H1 (cell line): ENCODE data around the gene MIER2. TPM values are rescaled to one million over a fixed set of nuclear protein-coding genes. Genes with fewer than 3 reads are reported as not detected.
A peak's percentile ranks its signal among the peaks of the same experiment; 100 is the strongest.

Experiments used
- CTCF ChIA-PET: fragments of 300-600 bp; sonication (Branson Sonifier 250); formaldehyde crosslinking; loops from one replicate; lab custom pipeline; 2021; ENCODE audit not compliant: partially characterized antibody; lab: Charles Lee
- POLR2A ChIA-PET: fragments of 300-600 bp; sonication (Branson Sonifier 250); formaldehyde crosslinking; loops from one replicate; lab custom pipeline; 2021; ENCODE audit warnings: inconsistent platforms; ENCODE audit not compliant: partially characterized antibody; lab: Charles Lee
- DNase-seq, 2 experiments: peaks; one replicate each; pipeline versions ENCODE4 v3.0.0 to v3.0.0-alpha.2; 2010 to 2022; ENCODE audit warnings: low spot score in 2 of 2, low read depth in 1 of 2, mixed read lengths in 1 of 2
- FAIRE-seq: peaks from 2 replicates; lab custom pipeline; 2011; peaks lifted over from hg19 to GRCh38; lab: Jason Lieb, UNC
- H2AFZ ChIP-seq: 2 replicates; pipeline ENCODE4 v1.8.1; 2012; ENCODE audit warnings: low read length, inconsistent platforms
- H2AK5ac ChIP-seq: 2 replicates; pipeline ENCODE4 v1.6.1; 2013; ENCODE audit warnings: low read depth, low read length
- H2BK120ac ChIP-seq: replicated peaks from 2 replicates; pipeline ENCODE3; 2013; ENCODE audit warnings: low read depth, low read length, inconsistent platforms
- H2BK12ac ChIP-seq: 2 replicates; pipeline ENCODE4 v1.6.1; 2013; ENCODE audit warnings: low read depth, low read length
- H2BK15ac ChIP-seq: 2 replicates; pipeline ENCODE4 v1.6.1; 2013; ENCODE audit warnings: low read length
- H2BK20ac ChIP-seq: 2 replicates; pipeline ENCODE4 v1.6.1; 2013; ENCODE audit warnings: low read length
- H2BK5ac ChIP-seq: 2 replicates; pipeline ENCODE4 v1.6.1; 2013; ENCODE audit warnings: low read depth, low read length
- H3K14ac ChIP-seq: 2 replicates; pipeline ENCODE4 v1.6.1; 2013; ENCODE audit warnings: inconsistent platforms; ENCODE audit not compliant: insufficient read length
- H3K18ac ChIP-seq: 2 replicates; pipeline ENCODE4 v1.6.1; 2013; ENCODE audit warnings: low read length; ENCODE audit errors: extremely low read depth
- H3K23ac ChIP-seq: 2 replicates; pipeline ENCODE4 v1.6.1; 2013; ENCODE audit warnings: inconsistent platforms; ENCODE audit not compliant: insufficient read length
- H3K23me2 ChIP-seq: 2 replicates; pipeline ENCODE4 v1.6.1; 2013; ENCODE audit warnings: low read depth, low read length
- H3K27ac ChIP-seq: 2 replicates; pipeline ENCODE4 v1.6.1; 2011; ENCODE audit warnings: low read depth, low read length, inconsistent platforms
- H3K27me3 ChIP-seq, 4 experiments: replicated peaks in 1 of 4; 1 replicate in 1 of 4; 2 replicates in 3 of 4; pipeline versions ENCODE4 v1.6.1 to v1.8.1; 2011 to 2013; ENCODE audit warnings: low read length in 3 of 4, mild to moderate bottlenecking in 3 of 4, inconsistent platforms in 2 of 4, mixed read lengths in 2 of 4, moderate library complexity in 1 of 4; ENCODE audit not compliant: control insufficient read depth in 3 of 4, insufficient read depth in 3 of 4; ENCODE audit errors: extremely low read depth in 1 of 4
- H3K36me3 ChIP-seq, 4 experiments: 2 replicates each; pipeline versions ENCODE4 v1.6.1 to v1.8.1; 2011 to 2013; ENCODE audit warnings: mild to moderate bottlenecking in 4 of 4, low read length in 3 of 4, moderate library complexity in 2 of 4, control low read depth in 1 of 4, inconsistent platforms in 1 of 4; ENCODE audit not compliant: insufficient read depth in 4 of 4, control insufficient read depth in 2 of 4
- H3K4ac ChIP-seq: replicated peaks from 2 replicates; pipeline ENCODE3; 2013; ENCODE audit warnings: low read length, low read depth, mixed read lengths, inconsistent platforms; ENCODE audit not compliant: insufficient read length
- H3K4me1 ChIP-seq, 4 experiments: replicated peaks in 1 of 4; 1 replicate in 1 of 4; 2 replicates in 3 of 4; pipeline versions ENCODE4 v1.6.1 to v1.8.1; 2011 to 2013; ENCODE audit warnings: low read length in 3 of 4, inconsistent platforms in 2 of 4, mixed read lengths in 1 of 4; ENCODE audit not compliant: insufficient read depth in 4 of 4, control insufficient read depth in 3 of 4
- H3K4me2 ChIP-seq, 2 experiments: 2 replicates each; pipeline versions ENCODE4 v1.6.1 to v1.8.1; 2011 to 2013; ENCODE audit warnings: low read depth in 2 of 2, low read length in 2 of 2, control low read depth in 1 of 2, inconsistent platforms in 1 of 2, mild to moderate bottlenecking in 1 of 2; ENCODE audit not compliant: insufficient read depth in 1 of 2
- H3K4me3 ChIP-seq, 4 experiments: fragments of 200-600, 300-600 bp in 1 of 4; sonication (generic), shearing (Covaris generic), sonication (Bioruptor Twin) in 1 of 4; 2 replicates each; pipeline versions ENCODE4 v1.5.1 to v1.8.1; 2011 to 2016; ENCODE audit warnings: low read length in 4 of 4, low read depth in 3 of 4, control low read depth in 2 of 4, inconsistent platforms in 2 of 4, mild to moderate bottlenecking in 2 of 4, mixed read lengths in 1 of 4, moderate library complexity in 1 of 4; ENCODE audit not compliant: insufficient read depth in 2 of 4; ENCODE audit errors: extremely low read depth in 1 of 4
- H3K56ac ChIP-seq: replicated peaks from 2 replicates; pipeline ENCODE3; 2013; ENCODE audit warnings: low read depth, mild to moderate bottlenecking, mixed read lengths, low read length, inconsistent platforms; ENCODE audit not compliant: insufficient read length
- H3K79me1 ChIP-seq: 2 replicates; pipeline ENCODE4 v1.6.1; 2013; ENCODE audit warnings: low read depth, low read length, control low read depth
- H3K79me2 ChIP-seq, 2 experiments: 2 replicates each; pipeline versions ENCODE4 v1.6.1 to v1.8.1; 2012 to 2013; ENCODE audit warnings: low read length in 2 of 2, mild to moderate bottlenecking in 2 of 2, inconsistent platforms in 1 of 2; ENCODE audit not compliant: insufficient read depth in 2 of 2, control insufficient read depth in 1 of 2
- H3K9ac ChIP-seq, 4 experiments: replicated peaks in 1 of 4; 1 replicate in 1 of 4; 2 replicates in 3 of 4; pipeline versions ENCODE4 v1.6.1 to v1.8.1; 2011 to 2013; ENCODE audit warnings: low read depth in 3 of 4, low read length in 3 of 4, control low read depth in 2 of 4, mild to moderate bottlenecking in 2 of 4, moderate library complexity in 2 of 4, inconsistent platforms in 1 of 4; ENCODE audit errors: extremely low read depth in 1 of 4
- H3K9me3 ChIP-seq, 2 experiments: 2 replicates each; pipeline versions ENCODE4 v1.6.1 to v1.8.1; 2012 to 2013; ENCODE audit warnings: mild to moderate bottlenecking in 2 of 2, moderate library complexity in 2 of 2, control low read depth in 1 of 2, inconsistent platforms in 1 of 2, low read depth in 1 of 2, low read length in 1 of 2, mixed read lengths in 1 of 2; ENCODE audit not compliant: insufficient read depth in 2 of 2
- H4K20me1 ChIP-seq, 2 experiments: replicated peaks in 1 of 2; 2 replicates each; pipeline versions ENCODE3 to v1.8.1; 2011 to 2013; ENCODE audit warnings: inconsistent platforms in 2 of 2, low read length in 2 of 2, mild to moderate bottlenecking in 1 of 2; ENCODE audit not compliant: insufficient read depth in 2 of 2, control insufficient read depth in 1 of 2
- H4K5ac ChIP-seq: 2 replicates; pipeline ENCODE4 v1.6.1; 2013; ENCODE audit warnings: low read length, low read depth, mixed read lengths, inconsistent platforms; ENCODE audit not compliant: insufficient read length
- H4K8ac ChIP-seq: 2 replicates; pipeline ENCODE4 v1.8.0; 2013; ENCODE audit warnings: mild to moderate bottlenecking, moderate library complexity, low read length, inconsistent platforms; ENCODE audit not compliant: insufficient read depth; ENCODE audit errors: extremely low read depth
- H4K91ac ChIP-seq: replicated peaks from 2 replicates; pipeline ENCODE3; 2013; ENCODE audit warnings: low read length, mixed read lengths, inconsistent platforms; ENCODE audit not compliant: insufficient read length
- BACH1 ChIP-seq: IDR thresholded peaks from 2 replicates; pipeline ENCODE4 v1.6.1; 2012; ENCODE audit warnings: low read length, improper control_type of control experiment
- CTCF ChIP-seq, 3 experiments: IDR thresholded peaks; 1 replicate in 2 of 3; 2 replicates in 1 of 3; pipeline versions ENCODE4 v1.5.1 to v1.6.1; 2011; ENCODE audit warnings: low read length in 3 of 3, mild to moderate bottlenecking in 3 of 3, inconsistent platforms in 2 of 3, low read depth in 1 of 3, moderate library complexity in 1 of 3; ENCODE audit not compliant: insufficient read depth in 1 of 3; ENCODE audit errors: control extremely low read depth in 1 of 3
- EP300 ChIP-seq, 2 experiments: IDR thresholded peaks; 1 replicate in 1 of 2; 2 replicates in 1 of 2; pipeline ENCODE4 v1.6.1; 2011 to 2012; ENCODE audit warnings: low read depth in 2 of 2, low read length in 2 of 2, mild to moderate bottlenecking in 2 of 2, borderline replicate concordance in 1 of 2, inconsistent platforms in 1 of 2, moderate library complexity in 1 of 2
- HDAC2 ChIP-seq, 2 experiments: fragments of 300-600 bp in 1 of 2; sonication (generic) in 1 of 2; IDR thresholded peaks; 2 replicates each; pipeline ENCODE4 v1.6.1; 2011 to 2012; ENCODE audit warnings: low read depth in 2 of 2, low read length in 2 of 2, mild to moderate bottlenecking in 2 of 2, moderate library complexity in 2 of 2, borderline replicate concordance in 1 of 2, inconsistent platforms in 1 of 2
- HDAC6 ChIP-seq: IDR thresholded peaks from one replicate; pipeline ENCODE4 v1.7.1; 2012; ENCODE audit warnings: low read depth, mild to moderate bottlenecking, inconsistent platforms, low read length, moderate library complexity
- JUND ChIP-seq: IDR thresholded peaks from 2 replicates; pipeline ENCODE4 v1.6.1; 2011; ENCODE audit warnings: mild to moderate bottlenecking, improper control_type of control experiment, low read length
- NRF1 ChIP-seq: IDR thresholded peaks from 2 replicates; pipeline ENCODE4 v1.6.1; 2011; ENCODE audit warnings: mild to moderate bottlenecking, low read depth, low read length, improper control_type of control experiment
- POLR2A ChIP-seq, 2 experiments: IDR thresholded peaks; 1 replicate in 1 of 2; 2 replicates in 1 of 2; pipeline ENCODE4 v1.6.1; 2011; ENCODE audit warnings: low read depth in 2 of 2, low read length in 2 of 2, mild to moderate bottlenecking in 2 of 2; ENCODE audit errors: control extremely low read depth in 1 of 2
- WGBS, 2 experiments: shearing (Covaris generic) in 1 of 2; methylation state at CpG; one replicate each; pipeline versions ENCODE4 v1.1.6 to v1.1.7; 2013 to 2015; ENCODE audit warnings: low lambda C conversion rate in 2 of 2, mixed read lengths in 2 of 2, inconsistent platforms in 1 of 2, low coverage in 1 of 2, missing lambda C conversion rate in 1 of 2; ENCODE audit not compliant: insufficient replicate concordance in 2 of 2, insufficient coverage in 1 of 2, insufficient read length in 1 of 2; ENCODE audit errors: extremely low coverage in 1 of 2, missing lambda C conversion rate in 1 of 2; 5-methylcytosine and 5-hydroxymethylcytosine counted together
- polyA plus RNA-seq, 7 experiments: library from polyadenylated mRNA; depleted of rRNA in 3 of 7; stranded (reverse) in 5 of 7; unstranded in 2 of 7; fragments of >200 nt in 5 of 7; fragments of 200-250 nt in 2 of 7; gene quantifications; 1 replicate in 5 of 7; 2 replicates in 1 of 7; 4 replicates in 1 of 7; pipeline versions ENCODE4 v1.2.1 to v1.2.3, GENCODE V29; 2011 to 2013; ENCODE audit warnings: missing spikeins in 2 of 7, mixed read lengths in 2 of 7
- total RNA-seq: library from RNA; stranded (reverse); fragmentation: NEBNext Ultra II Directional; extraction: Animal tissue kit (Norgen Biotek cat#: 25700); gene quantifications from 2 replicates; pipeline ENCODE4 v1.2.1, GENCODE V29; 2021

Gene MIER2
- total and polyA plus RNA-seq, 2 of the 8 experiments (the other 6 are each of a cell fraction or from before 2014, with no cell fraction given), result 30.3 to 48.3 TPM

GRCh38 chr19:373391-374182 is 29.0 kb upstream of the MIER2 start:
- WGBS, 2 experiments, result 87% methylated on average over 22 of the region's 24 CpGs; no CpG with 5 or more reads in 1 of the 2 experiments
- no peak overlapping the region for H2BK12ac ChIP-seq
- no peak for TF ChIP-seq HDAC2 (IDR thresholded peaks at IDR 0.05; ENCODE audit: borderline replicate concordance in 1 of 2, low read depth in 2 of 2, low read length in 2 of 2)
- peak in 1 of 3 experiments; percentile 2; a peak in 1 of 4 replicates for TF ChIP-seq CTCF (IDR thresholded peaks at IDR 0.05; ENCODE audit: control extremely low read depth in 1 of 3, insufficient read depth in 1 of 3, low read depth in 1 of 3, low read length in 3 of 3)
- no peak for TF ChIP-seq EP300 (IDR thresholded peaks at IDR 0.05; ENCODE audit: borderline replicate concordance in 1 of 2, low read depth in 2 of 2, low read length in 2 of 2)
- no peak for TF ChIP-seq HDAC6
- TF ChIP-seq BACH1, result no peak
- no peak for TF ChIP-seq POLR2A (IDR thresholded peaks at IDR 0.05; ENCODE audit: control extremely low read depth in 1 of 2, low read depth in 2 of 2, low read length in 2 of 2)
- no peak for TF ChIP-seq NRF1
- TF ChIP-seq JUND, result no peak

More at GRCh38 chr19:373391-374182, 29.0 kb upstream of the MIER2 start:
- Histone ChIP-seq H4K5ac (no peak overlapping the region), H3K79me2 (no peaks in the 10 kb centered on the region), H3K27me3 (no peaks in the 10 kb centered on the region; a peak in 1 of 7 replicates), H4K91ac (no peak overlapping the region), H2BK5ac (no peak overlapping the region), H3K18ac (no peak overlapping the region), H3K23me2 (no peaks in the 10 kb centered on the region), H2BK120ac (no peak overlapping the region), H3K4ac (no peak overlapping the region), H2AFZ (no peak overlapping the region), H3K23ac (no peak overlapping the region), H3K9ac (no peak overlapping the region), H2BK20ac (no peak overlapping the region), H2AK5ac (no peak overlapping the region), H4K20me1 (no peaks in the 10 kb centered on the region), H3K4me3 (no peak overlapping the region), H4K8ac (0 out of 2 replicates have a peak overlapping the region, but pooled peaks have one; percentile 62), H3K27ac (no peak overlapping the region), H3K36me3 (no peaks in the 10 kb centered on the region), H3K4me1 (no peaks in the 10 kb centered on the region), H2BK15ac (no peak overlapping the region), H3K4me2 (no peak overlapping the region), H3K14ac (no peak overlapping the region), H3K9me3 (no peaks in the 10 kb centered on the region; a peak in 1 of 4 replicates), H3K79me1 (no peaks in the 10 kb centered on the region), H3K56ac (no peak overlapping the region)
- ChIA-PET CTCF (interaction anchor here (0.8 to 2.9 kb wide), 5 partner anchors 10 to 137 kb away, joined by 3 to 16 read pairs (median 4); no protein-coding TSS in a partner anchor), POLR2A (interaction anchor here (1.3 to 1.9 kb wide), 2 partner anchors 11 to 29 kb away, joined by 3 to 4 read pairs; partner anchors contain the start of gene MIER2)
- no peak for DNase-seq
- FAIRE-seq, result no peak
